ENCODE results near the gene SPOP.

The SPOP gene

GRCh38 chr17:49705254-49705653 is 27.4 kb upstream of the SPOP start:
- no peak for TF ChIP-seq ZFX (IDR thresholded peaks at IDR 0.05)
- TF ChIP-seq CTCF (conservative IDR thresholded peaks at IDR 0.05) = no peak
- H3K27ac ChIP-seq = no peak overlapping the region

- peak; percentile 58 for TF ChIP-seq CTCF (conservative IDR thresholded peaks at IDR 0.05)
- TF ChIP-seq ZFX (IDR thresholded peaks at IDR 0.05) = no peak
- no peak overlapping the region for H3K27ac ChIP-seq
These were observed 25.8 kb upstream of the SPOP start for GRCh38 chr17:49703557-49704277.

GRCh38 chr17:49700960-49701359 is 23.1 kb upstream of the SPOP start:
- H3K27ac ChIP-seq = no peak overlapping the region
- TF ChIP-seq ZFX (IDR thresholded peaks at IDR 0.05) = no peak
- TF ChIP-seq CTCF (conservative IDR thresholded peaks at IDR 0.05) = no peak

GRCh38 chr17:49699966-49700575 is 22.2 kb upstream of the SPOP start:
- no peak overlapping the region for H3K27ac ChIP-seq
- TF ChIP-seq CTCF (conservative IDR thresholded peaks at IDR 0.05) (no peak), ZFX (IDR thresholded peaks at IDR 0.05) (no peak)

- no peak overlapping the region for H3K27ac ChIP-seq
These were observed 20.1 kb upstream of the SPOP start for GRCh38 chr17:49698005-49698404.

GRCh38 chr17:49696233-49696761 is 18.4 kb upstream of the SPOP start:
- TF ChIP-seq CTCF (conservative IDR thresholded peaks at IDR 0.05) (no peak), ZFX (IDR thresholded peaks at IDR 0.05) (no peak)

More at GRCh38 chr17:49698005-49698404, 20.1 kb upstream of the SPOP start:
- no peak for TF ChIP-seq ZFX (IDR thresholded peaks at IDR 0.05)
- no peak for TF ChIP-seq CTCF (conservative IDR thresholded peaks at IDR 0.05)

GRCh38 chr17:49695698-49696232 is 17.9 kb upstream of the SPOP start:
- no peak overlapping the region for H3K27ac ChIP-seq
- TF ChIP-seq CTCF (conservative IDR thresholded peaks at IDR 0.05) = peak; percentile 76
- TF ChIP-seq ZFX (IDR thresholded peaks at IDR 0.05) = no peak

More at GRCh38 chr17:49696233-49696761, 18.4 kb upstream of the SPOP start:
- H3K27ac ChIP-seq = no peak overlapping the region

All from C4-2B (cell line).